GM21576 (cell line): ENCODE measurements around the gene LRIG3.
A peak's percentile ranks its signal among the peaks of the same experiment; 100 is the strongest.

Experiments
- ATAC-seq: cut with Tn5 transposase; IDR thresholded peaks from one replicate; pipeline ENCODE4 v1.9.1; 2021; ENCODE audit warnings: mild to moderate bottlenecking, moderate library complexity; ENCODE audit not compliant: unreplicated experiment

Gene LRIG3

GRCh38 chr12:58932806-58933681 is 12.7 kb upstream of the LRIG3 start:
- ATAC-seq, result no peak

GRCh38 chr12:58931518-58931917 is 11.2 kb upstream of the LRIG3 start:
- no peak for ATAC-seq

GRCh38 chr12:58930770-58931324 is 10.5 kb upstream of the LRIG3 start:
- no peak for ATAC-seq

GRCh38 chr12:58927120-58927519 is 6.8 kb upstream of the LRIG3 start:
- ATAC-seq, result no peak

- ATAC-seq, result no peak
Measured at GRCh38 chr12:58926586-58926985, 6.3 kb upstream of the LRIG3 start.

- no peak for ATAC-seq
Measured at GRCh38 chr12:58925751-58926150, 5.4 kb upstream of the LRIG3 start.

- no peak for ATAC-seq
Measured at GRCh38 chr12:58925111-58925611, 4.9 kb upstream of the LRIG3 start.

- no peak for ATAC-seq
Measured at GRCh38 chr12:58924652-58925051, 4.3 kb upstream of the LRIG3 start.

GRCh38 chr12:58923781-58924180 is 3.5 kb upstream of the LRIG3 start:
- no peak for ATAC-seq

GRCh38 chr12:58922849-58923248 is 2.5 kb upstream of the LRIG3 start:
- ATAC-seq, result no peak

GRCh38 chr12:58920961-58921861 is 907 bp upstream of the LRIG3 start:
- ATAC-seq, result no peak

GRCh38 chr12:58919231-58920101 is 838 bp downstream of the LRIG3 start:
- peak; percentile 38 for ATAC-seq

GRCh38 chr12:58918469-58918844 is 1.8 kb downstream of the LRIG3 start:
- ATAC-seq, result no peak

GRCh38 chr12:58917699-58918468 is 2.4 kb downstream of the LRIG3 start:
- ATAC-seq, result no peak

- ATAC-seq, result no peak
Measured at GRCh38 chr12:58916921-58917511, 3.3 kb downstream of the LRIG3 start.

GRCh38 chr12:58916161-58916621 is 4.1 kb downstream of the LRIG3 start:
- ATAC-seq, result no peak

- no peak for ATAC-seq
Measured at GRCh38 chr12:58915634-58916033, 4.7 kb downstream of the LRIG3 start.

GRCh38 chr12:58915037-58915436 is 5.3 kb downstream of the LRIG3 start:
- no peak for ATAC-seq

- no peak for ATAC-seq
Measured at GRCh38 chr12:58914457-58914856, 5.8 kb downstream of the LRIG3 start.
